ENCODE measurements around the gene SORL1.

SORL1 gene

DNA sequence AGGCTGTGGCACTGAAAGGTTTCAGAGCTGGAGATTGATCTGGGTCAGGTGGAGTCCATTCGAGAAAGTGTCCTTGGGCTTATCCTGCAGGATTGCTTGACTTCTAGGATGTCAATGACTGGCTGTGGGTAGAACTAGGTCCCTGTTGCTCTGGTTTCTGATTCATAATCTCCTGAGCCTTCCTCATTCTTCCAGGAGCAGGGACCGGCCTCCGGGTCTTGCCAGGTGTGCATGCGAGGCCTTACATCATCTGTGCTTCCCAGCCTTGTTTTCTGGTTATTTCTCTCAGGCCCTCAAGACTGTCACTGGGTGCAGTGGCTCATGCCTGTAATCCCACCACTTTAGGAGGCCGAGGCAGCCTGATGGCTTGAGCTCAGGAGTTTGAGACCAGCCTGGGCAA lies 33.9 kb downstream of the SORL1 start:
- H4K20me1 ChIP-seq (ENCODE audit: insufficient read depth, low read length, poor library complexity, severe bottlenecking): no peaks in the 10 kb centered on the region
- no peak for TF ChIP-seq EZH2phosphoT487 (IDR thresholded peaks at IDR 0.05; ENCODE audit: borderline replicate concordance)
- TF ChIP-seq CTCF (conservative IDR thresholded peaks at IDR 0.05; ENCODE audit: low read length): no peak
- H3K79me2 ChIP-seq (ENCODE audit: insufficient read depth, low read length): peaks cover 52% of the 10 kb centered on the region
- peaks cover 13% of the 10 kb centered on the region for H3F3A ChIP-seq (ENCODE audit: low read depth)
- no peak overlapping the region for H3K4me3 ChIP-seq (ENCODE audit: low read length, poor library complexity, severe bottlenecking)
- no peaks in the 10 kb centered on the region for H3K27me3 ChIP-seq (ENCODE audit: insufficient read depth, low read length, poor library complexity, severe bottlenecking)
- peaks cover 33% of the 10 kb centered on the region for H3K4me1 ChIP-seq (ENCODE audit: insufficient read depth, low read length, poor library complexity, severe bottlenecking)
- H2AFZ ChIP-seq (ENCODE audit: low read length): no peak overlapping the region
- H3K9me2 ChIP-seq (replicated peaks; ENCODE audit: low read depth, low read length): no peaks in the 10 kb centered on the region
- H3K36me3 ChIP-seq (ENCODE audit: insufficient read depth, low read length): peaks cover 59% of the 10 kb centered on the region; the same call in 1 of the 2 replicates
- no peak overlapping the region for H3K9ac ChIP-seq (ENCODE audit: low read depth, low read length, poor library complexity, severe bottlenecking)
- H3K9me3 ChIP-seq (ENCODE audit: insufficient read depth, low read depth, low read length): no peaks in the 10 kb centered on the region
- no peak overlapping the region for H3K4me2 ChIP-seq (ENCODE audit: low read depth, low read length, poor library complexity, severe bottlenecking)

- Histone ChIP-seq H3K9me3 (ENCODE audit: insufficient read depth, low read depth, low read length) (no peaks in the 10 kb centered on the region), H3K4me1 (ENCODE audit: insufficient read depth, low read length, poor library complexity, severe bottlenecking) (peaks cover 26% of the 10 kb centered on the region), H2AFZ (ENCODE audit: low read length) (no peak overlapping the region), H3K27me3 (ENCODE audit: insufficient read depth, low read length, poor library complexity, severe bottlenecking) (no peaks in the 10 kb centered on the region), H3K4me3 (ENCODE audit: low read length, poor library complexity, severe bottlenecking) (no peak overlapping the region), H3K9me2 (replicated peaks; ENCODE audit: low read depth, low read length) (no peaks in the 10 kb centered on the region), H3K36me3 (ENCODE audit: insufficient read depth, low read length) (peaks cover 68% of the 10 kb centered on the region; the same call in 1 of the 2 replicates), H3K79me2 (ENCODE audit: insufficient read depth, low read length) (peaks cover 52% of the 10 kb centered on the region), H4K20me1 (ENCODE audit: insufficient read depth, low read length, poor library complexity, severe bottlenecking) (no peaks in the 10 kb centered on the region), H3K4me2 (ENCODE audit: low read depth, low read length, poor library complexity, severe bottlenecking) (no peak overlapping the region), H3F3A (ENCODE audit: low read depth) (peaks cover 10% of the 10 kb centered on the region), H3K9ac (ENCODE audit: low read depth, low read length, poor library complexity, severe bottlenecking) (no peak overlapping the region)
- TF ChIP-seq CTCF (conservative IDR thresholded peaks at IDR 0.05; ENCODE audit: low read length): no peak
- TF ChIP-seq EZH2phosphoT487 (IDR thresholded peaks at IDR 0.05; ENCODE audit: borderline replicate concordance): no peak
These were observed 35.1 kb downstream of the SORL1 start for GRCh38 chr11:121487191-121487590.

- Histone ChIP-seq H3K36me3 (ENCODE audit: insufficient read depth, low read length) (peaks cover 74% of the 10 kb centered on the region; the same call in 1 of the 2 replicates), H4K20me1 (ENCODE audit: insufficient read depth, low read length, poor library complexity, severe bottlenecking) (no peaks in the 10 kb centered on the region), H3K9me2 (replicated peaks; ENCODE audit: low read depth, low read length) (no peaks in the 10 kb centered on the region), H3K9ac (ENCODE audit: low read depth, low read length, poor library complexity, severe bottlenecking) (no peak overlapping the region), H3K4me2 (ENCODE audit: low read depth, low read length, poor library complexity, severe bottlenecking) (no peak overlapping the region), H3K4me1 (ENCODE audit: insufficient read depth, low read length, poor library complexity, severe bottlenecking) (peaks cover 18% of the 10 kb centered on the region), H2AFZ (ENCODE audit: low read length) (no peak overlapping the region), H3K4me3 (ENCODE audit: low read length, poor library complexity, severe bottlenecking) (no peak overlapping the region), H3F3A (ENCODE audit: low read depth) (peaks cover 3% of the 10 kb centered on the region; the same call in 1 of the 2 replicates), H3K79me2 (ENCODE audit: insufficient read depth, low read length) (peaks cover 50% of the 10 kb centered on the region), H3K27me3 (ENCODE audit: insufficient read depth, low read length, poor library complexity, severe bottlenecking) (no peaks in the 10 kb centered on the region), H3K9me3 (ENCODE audit: insufficient read depth, low read depth, low read length) (no peaks in the 10 kb centered on the region)
- TF ChIP-seq EZH2phosphoT487 (IDR thresholded peaks at IDR 0.05; ENCODE audit: borderline replicate concordance) (no peak), CTCF (conservative IDR thresholded peaks at IDR 0.05; ENCODE audit: low read length) (no peak)
These were observed 36.1 kb downstream of the SORL1 start for GRCh38 chr11:121488170-121488569.

Measured in Loucy (cell line).